Sciatic nerve (tissue), 2 donors: ENCODE measurements around the gene ACTN2. TPM values are rescaled to one million over a fixed set of nuclear protein-coding genes. Genes with fewer than 3 reads are reported as not detected.

Source experiments
- ATAC-seq: fragments of 200-7000 bp; cut with Tn5 transposase; one replicate; pipeline ENCODE4 v1.9.1; 2020; ENCODE audit warnings: mild to moderate bottlenecking, moderate library complexity
- DNase-seq: peaks from one replicate; pipeline ENCODE4 v3.0.0-alpha.2; 2020; ENCODE audit warnings: low spot score
- intact Hi-C: fragments of 100-400 bp; cut with DNase I; formaldehyde crosslinking; loops from one replicate; pipeline ENCODE4 v1.14.2; 2022
- total RNA-seq: library from RNA; stranded (reverse); fragmentation: NEBNext Ultra II Directional; extraction: Animal tissue kit (Norgen Biotek cat#: 25700); gene quantifications from one replicate; pipeline ENCODE4 v1.2.1, GENCODE V29; 2021
- donor health status: DM: no; HTN: no; CAD: no.
- donor health status: DM: no; HTN: no; CAD: no.

ACTN2 gene
- total RNA-seq, 1 donor from 2014 or later, result 0.58 TPM

DNA sequence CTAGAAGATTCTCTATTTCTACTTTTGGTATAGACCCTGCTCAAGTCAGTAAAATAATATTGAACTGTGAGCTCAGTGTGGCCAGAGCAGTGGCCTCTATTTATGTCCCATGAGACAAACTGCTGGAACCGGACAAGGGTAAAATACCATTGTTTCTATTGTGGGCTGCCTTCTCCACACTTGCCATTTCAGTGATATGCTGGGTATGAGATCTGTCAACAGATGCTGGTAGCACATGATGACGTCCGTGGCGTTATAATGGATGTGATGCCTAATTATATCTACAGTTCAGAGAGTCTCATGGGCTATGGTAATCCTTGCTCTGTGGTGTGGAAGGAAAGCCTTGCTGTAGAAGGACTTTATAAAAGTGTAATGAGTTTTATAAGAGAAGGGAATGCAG, 2.4 kb downstream of the ACTN2 start:
- intact Hi-C loops, result no loop called here
- ATAC-seq (no peak), DNase-seq (no peak)

DNA sequence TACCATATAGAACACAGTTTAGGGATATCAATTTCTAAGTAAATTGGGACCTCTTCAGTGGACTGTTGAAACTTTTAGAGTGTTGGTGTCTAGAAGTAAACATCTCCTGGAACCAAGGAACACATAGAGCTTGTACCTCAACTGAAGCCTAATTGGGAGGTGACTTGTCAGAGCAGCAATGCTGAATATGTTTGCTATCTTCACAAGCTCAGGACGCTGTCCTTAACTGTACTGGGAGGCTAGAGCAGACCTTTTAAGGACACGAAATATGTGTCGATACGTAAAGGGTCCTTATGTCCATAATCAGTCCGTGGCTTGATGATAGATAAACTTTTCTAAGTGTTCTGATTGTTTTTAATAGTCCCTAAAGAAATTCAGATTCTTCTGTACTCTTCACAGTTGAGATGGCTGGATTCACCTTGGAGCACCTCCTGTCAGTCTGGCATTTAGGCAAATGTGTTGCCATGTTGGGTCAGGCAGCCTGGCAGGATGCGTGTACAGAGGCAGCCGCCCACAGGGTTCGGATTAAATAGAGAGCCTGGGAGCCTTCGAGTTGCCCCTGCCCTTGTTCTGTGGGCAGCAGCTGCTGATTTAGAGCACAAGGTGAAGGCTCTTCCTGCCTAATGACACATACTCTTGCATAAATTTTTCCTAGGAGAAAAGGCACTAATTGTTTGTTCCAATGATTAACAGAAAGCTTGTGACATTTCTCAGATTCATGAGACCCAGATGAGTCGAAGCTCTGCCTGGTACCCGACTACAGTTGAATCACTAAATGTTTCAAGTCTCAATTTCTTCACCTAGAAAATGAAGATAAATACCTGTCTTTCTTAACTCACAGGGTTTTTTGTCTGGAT, 3.6 kb downstream of the ACTN2 start:
- DNase-seq, result no peak
- ATAC-seq, result no peak
- intact Hi-C loops, result no loop called here

DNA sequence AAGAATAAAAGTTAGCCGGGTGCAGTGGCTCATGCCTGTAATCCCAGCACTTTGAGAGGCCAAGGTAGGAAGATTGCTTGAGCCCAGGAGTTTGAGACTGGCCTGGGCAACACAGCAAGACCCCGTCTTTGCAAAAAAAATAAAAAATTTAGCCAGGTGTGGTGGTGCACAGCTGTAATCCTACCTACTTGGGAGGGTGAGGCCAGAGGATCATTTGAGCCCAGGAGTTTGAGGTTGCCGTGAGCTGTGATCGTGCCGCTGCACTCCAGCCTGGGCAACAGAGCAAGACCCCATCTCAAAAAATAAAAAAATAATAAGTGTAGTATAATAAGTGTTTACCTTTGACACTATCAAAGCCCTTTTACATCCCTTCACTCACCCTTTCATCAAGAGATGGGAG, 5.0 kb downstream of the ACTN2 start:
- no peak for ATAC-seq
- DNase-seq, result no peak
- intact Hi-C loops, result no loop called here

- DNase-seq (no peak), ATAC-seq (no peak)
- intact Hi-C loops, result no loop called here
Measured at GRCh38 chr1:236692128-236692527, 5.8 kb downstream of the ACTN2 start.

- ATAC-seq, result no peak
- intact Hi-C loops, result no loop called here
- no peak for DNase-seq
Measured at GRCh38 chr1:236692742-236693141, 6.4 kb downstream of the ACTN2 start.

DNA sequence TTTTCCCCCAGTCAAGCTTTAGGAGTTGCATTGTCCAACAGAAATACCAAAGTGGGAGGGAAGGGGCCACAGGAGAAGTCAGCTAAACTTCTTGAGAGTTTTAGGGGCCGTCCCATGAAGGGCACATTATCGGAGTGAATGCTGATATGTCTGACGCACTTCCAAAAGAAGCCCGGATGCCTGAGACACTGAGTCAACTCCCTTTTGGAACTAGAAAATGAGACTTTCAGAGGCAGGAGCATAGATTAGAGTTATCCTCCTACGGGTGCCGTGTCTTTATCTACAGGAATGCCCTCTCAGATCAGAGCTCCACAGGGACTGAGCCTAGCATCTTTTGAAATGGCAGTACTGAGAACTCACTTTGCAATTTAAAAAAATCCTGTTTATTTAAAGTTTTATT, 13.1 kb downstream of the ACTN2 start:
- ATAC-seq, result no peak
- intact Hi-C loops, result no loop called here

DNA sequence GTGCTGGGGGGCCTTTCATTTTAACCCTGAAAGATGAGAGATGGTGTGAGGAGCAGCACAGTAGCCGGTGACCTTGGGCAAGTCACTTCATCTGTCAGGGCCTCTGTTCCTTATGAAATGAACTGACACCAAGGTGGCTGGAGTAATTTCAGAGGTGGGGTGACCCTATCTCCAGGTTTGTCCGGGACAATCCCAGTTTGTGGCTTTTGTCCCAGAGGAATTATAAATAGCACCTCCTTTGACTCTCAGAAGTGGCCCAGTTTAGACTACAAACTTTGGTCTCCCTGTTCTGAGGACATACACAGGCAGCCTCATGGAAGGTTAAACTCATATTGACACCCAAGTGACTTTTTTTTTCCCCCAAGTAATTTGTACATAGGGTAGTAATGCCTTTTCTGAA, 14.6 kb downstream of the ACTN2 start:
- no peak for ATAC-seq
- intact Hi-C loops, result no loop called here
- DNase-seq, result no peak

More for the DNA sequence above, 13.1 kb downstream of the ACTN2 start:
- no peak for DNase-seq

- DNase-seq (no peak), ATAC-seq (no peak)
- intact Hi-C loops, result no loop called here
Measured at GRCh38 chr1:236701782-236702181, 15.5 kb downstream of the ACTN2 start.

DNA sequence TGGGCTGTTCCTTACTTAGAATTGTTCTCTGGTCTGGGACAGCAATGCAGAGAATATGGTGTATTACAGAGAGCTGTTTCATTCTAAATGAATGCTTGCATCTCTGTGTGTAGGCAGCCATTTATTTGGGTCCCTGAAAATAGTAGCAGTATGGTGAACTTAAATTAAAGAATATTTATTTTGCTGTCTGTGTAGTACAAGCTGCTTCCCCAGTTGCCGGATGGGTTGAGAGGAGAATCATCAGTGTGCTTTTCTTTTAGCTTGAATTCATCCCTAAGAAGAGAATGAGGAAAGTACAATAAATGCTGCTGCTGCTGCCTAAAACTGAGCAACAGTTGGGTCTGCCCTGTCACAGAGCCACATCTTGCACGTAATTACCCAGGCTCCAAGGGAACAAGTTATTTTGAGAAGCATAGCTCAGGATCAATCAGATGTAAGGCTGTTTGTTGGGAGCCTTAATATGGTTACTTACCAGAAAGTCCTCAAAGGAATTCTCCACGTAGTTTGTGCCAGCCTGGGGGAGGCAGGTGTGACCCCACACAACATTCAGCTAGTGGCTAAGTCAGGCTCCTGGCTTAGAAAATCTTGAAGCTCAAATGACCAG, 16.6 kb downstream of the ACTN2 start:
- DNase-seq, result no peak
- ATAC-seq, result no peak
- intact Hi-C loops, result no loop called here

GRCh38 chr1:236705771-236706170, 19.5 kb downstream of the ACTN2 start:
- no peak for DNase-seq
- intact Hi-C loops, result no loop called here
- ATAC-seq, result no peak

GRCh38 chr1:236706183-236706582, 19.9 kb downstream of the ACTN2 start:
- intact Hi-C loops, result no loop called here
- ATAC-seq (no peak), DNase-seq (no peak)

DNA sequence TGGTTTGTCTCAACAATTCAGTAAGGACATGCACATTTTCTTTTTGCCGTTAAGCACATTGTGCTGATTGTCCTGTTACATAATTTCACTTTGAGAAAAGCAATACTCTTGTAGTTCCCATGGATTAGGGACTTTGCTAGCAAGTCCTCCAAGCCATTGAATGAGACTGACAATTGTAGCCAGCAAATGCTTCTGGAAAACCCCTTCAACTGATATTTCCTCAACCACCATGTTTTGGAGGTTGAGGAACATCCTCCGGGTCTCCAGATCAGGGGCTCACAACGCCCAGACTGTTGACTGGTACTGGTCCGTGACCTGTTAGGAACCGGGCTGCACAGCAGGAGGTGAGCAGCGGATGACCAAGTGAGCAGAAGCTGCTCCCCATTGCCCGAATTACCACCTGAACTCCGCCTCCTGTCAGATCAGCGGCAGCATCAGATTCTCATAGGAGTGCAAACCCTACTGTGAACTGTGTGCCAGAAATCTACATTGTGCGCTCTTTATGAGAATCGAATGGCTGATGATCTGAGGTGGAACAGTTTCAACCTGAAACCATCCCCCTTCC, 24.1 kb downstream of the ACTN2 start:
- DNase-seq (no peak), ATAC-seq (no peak)
- intact Hi-C loops, result no loop called here

DNA sequence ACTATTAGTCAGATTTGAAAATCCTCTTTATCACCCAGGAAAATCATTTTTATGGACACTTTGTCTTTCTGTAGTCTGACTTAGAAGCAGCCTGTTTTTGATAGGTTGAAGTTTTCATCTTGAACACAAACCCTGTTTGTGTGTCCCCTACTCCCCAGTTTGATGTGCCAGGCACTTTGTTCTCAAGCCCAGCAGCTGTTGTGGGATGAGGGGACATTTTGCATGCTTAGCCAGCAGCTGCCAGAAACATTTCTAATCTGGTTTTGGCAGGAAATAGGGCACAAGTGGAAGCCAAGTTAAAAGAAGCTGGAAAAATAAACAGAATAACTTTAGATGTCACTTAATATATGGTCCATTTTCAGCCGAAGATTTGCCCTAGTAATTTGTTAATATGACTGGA, 29.9 kb downstream of the ACTN2 start:
- DNase-seq (no peak), ATAC-seq (no peak)

DNA sequence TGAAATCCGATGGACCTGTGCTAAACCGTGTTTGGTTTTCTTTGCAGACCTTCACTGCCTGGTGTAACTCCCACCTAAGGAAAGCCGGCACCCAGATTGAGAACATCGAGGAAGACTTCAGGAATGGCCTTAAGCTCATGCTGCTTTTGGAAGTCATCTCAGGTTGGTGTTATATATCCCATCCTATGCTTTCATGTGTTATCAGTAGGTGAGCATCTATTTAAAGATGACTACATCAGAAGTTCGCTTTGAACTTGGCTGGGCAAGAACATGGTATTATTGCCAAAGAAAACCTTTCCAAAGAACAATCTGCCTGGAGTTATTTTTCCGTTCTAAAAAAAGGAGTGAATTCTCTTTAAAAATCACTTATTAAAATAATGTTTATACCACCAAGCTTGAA, 31.5 kb downstream of the ACTN2 start:
- no peak for ATAC-seq

More for the DNA sequence above, 29.9 kb downstream of the ACTN2 start:
- intact Hi-C loops, result no loop called here

GRCh38 chr1:236718328-236718727, 32.0 kb downstream of the ACTN2 start:
- no peak for ATAC-seq
- DNase-seq, result no peak
- intact Hi-C loops, result no loop called here

More for the DNA sequence above, 31.5 kb downstream of the ACTN2 start:
- intact Hi-C loops, result no loop called here
- no peak for DNase-seq

DNA sequence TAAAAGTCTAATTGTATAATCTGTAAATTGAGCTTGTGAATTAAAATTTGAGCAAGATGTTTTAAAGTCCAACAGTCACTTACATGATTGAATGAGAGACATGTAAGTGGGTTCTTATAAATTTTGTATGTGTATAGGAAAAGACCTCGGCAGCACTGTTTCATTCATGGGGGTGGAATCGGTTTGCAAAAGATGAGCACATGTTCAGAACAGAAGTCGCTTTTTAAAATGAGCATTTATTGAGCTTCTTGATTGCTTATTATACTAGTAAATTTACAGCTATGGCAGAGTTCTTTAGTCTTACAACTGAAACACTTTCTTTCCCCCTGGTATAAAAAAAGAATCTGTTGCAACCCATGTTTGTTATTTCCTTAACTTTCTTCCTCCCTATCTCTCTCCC, 33.9 kb downstream of the ACTN2 start:
- DNase-seq (no peak), ATAC-seq (no peak)
- intact Hi-C loops, result no loop called here

DNA sequence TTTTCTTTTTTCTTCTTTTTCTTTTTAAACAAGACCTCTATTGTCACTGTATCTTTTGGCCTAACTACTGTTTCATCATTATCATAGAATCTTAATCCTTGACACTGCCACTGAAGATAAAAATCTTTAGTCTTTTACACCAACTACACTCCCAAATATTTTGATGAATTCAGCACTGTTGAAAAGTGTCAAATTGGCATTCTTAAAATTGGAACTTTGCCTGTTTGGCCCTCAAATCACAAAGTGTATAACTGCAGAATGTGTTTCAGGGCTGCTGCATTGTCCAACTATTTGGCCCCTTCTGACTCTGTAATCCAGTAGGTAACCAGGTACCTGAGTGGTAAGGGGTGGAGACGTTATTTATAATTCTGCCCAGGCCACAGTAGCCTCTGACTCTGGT, 34.3 kb downstream of the ACTN2 start:
- DNase-seq, result no peak
- no peak for ATAC-seq
- intact Hi-C loops, result no loop called here

GRCh38 chr1:236724049-236724448, 37.8 kb downstream of the ACTN2 start:
- intact Hi-C loops, result no loop called here
- no peak for DNase-seq
- no peak for ATAC-seq

DNA sequence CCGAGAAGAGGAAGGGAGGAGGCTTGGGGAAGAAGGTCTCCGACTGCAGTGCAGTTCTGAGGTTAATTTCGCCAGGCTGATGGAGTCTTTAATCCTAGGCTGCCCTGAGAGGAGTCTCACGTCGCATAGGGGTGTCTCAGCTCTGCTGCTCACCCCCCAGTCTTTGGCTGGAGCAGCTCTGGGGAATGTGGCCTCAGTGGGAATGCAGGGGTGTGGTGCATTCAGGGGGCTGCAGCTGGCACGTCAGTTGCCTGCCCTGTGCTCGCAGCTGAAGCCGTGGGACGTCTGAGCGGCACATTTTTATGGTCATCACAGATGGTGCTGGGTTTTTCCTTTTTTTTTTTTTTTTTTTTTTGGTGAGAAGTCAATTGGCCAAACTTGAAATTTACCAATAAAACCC, 38.2 kb downstream of the ACTN2 start:
- no peak for DNase-seq
- no peak for ATAC-seq
- intact Hi-C loops, result no loop called here

- DNase-seq, result no peak
- intact Hi-C loops, result no loop called here
- no peak for ATAC-seq
Measured at GRCh38 chr1:236725668-236726067, 39.4 kb downstream of the ACTN2 start.
